ENCODE data around the gene ANKRD23.
A peak's percentile ranks its signal among the peaks of the same experiment; 100 is the strongest.
"Not testable (repeated sequence)": the region's sequence is repeated elsewhere in the genome, so short reads cannot be mapped to it uniquely, and the experiment has no call there.

Gene ANKRD23

GRCh38 chr2:96843538-96844268 is at the start of gene ANKRD23:
Gene ANKRD23, minus strand, starts transcription at chr2:96844021. Its CDS starts 29 bp downstream, at chr2:96843992.
- no peak for DNase-seq

DNA sequence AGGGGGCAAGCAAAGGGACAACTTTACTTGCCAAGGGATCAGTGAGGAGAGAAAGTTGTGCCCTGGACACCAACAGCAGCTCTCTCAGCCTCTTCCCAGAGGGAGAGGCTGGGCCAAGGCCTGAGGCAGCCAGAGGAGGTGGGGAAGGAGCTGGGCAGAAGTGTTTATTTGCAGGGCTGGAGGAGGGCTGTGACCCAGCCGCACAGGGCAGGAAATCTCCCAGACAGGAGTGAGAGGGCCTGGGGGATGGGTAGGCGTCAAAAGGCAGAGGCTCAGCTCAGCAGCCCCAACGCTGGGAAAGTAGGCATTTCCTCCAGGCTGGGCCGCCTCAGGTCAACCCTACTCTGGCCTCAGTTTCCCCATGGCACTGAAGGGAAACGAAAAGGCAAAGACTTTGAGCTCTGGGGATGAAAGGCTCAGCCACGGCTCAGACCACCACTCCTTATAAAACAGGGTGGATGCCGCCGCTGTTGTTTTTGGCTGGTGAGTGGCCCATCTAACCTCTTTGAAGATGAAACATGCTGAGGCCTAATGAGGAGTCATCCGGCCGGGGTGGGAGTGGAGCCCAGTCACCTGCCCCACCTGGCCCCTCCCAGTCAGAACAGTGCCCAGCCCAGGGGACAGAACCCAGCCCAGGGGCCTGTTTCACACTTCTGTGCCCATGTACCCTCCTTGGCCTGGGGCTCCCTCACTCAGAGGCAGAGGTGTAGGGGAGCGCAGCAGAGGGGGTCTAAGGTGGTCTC is 47.9 kb upstream of the ANKRD23 start:
- peak; percentile 85 for DNase-seq

GRCh38 chr2:96890726-96891385 is 47.0 kb upstream of the ANKRD23 start:
- DNase-seq: peak; percentile 18

- no peak for DNase-seq
These were observed 46.4 kb upstream of the ANKRD23 start for GRCh38 chr2:96890252-96890651.

GRCh38 chr2:96889502-96889901 is 45.7 kb upstream of the ANKRD23 start:
- not testable (repeated sequence) for DNase-seq

DNA sequence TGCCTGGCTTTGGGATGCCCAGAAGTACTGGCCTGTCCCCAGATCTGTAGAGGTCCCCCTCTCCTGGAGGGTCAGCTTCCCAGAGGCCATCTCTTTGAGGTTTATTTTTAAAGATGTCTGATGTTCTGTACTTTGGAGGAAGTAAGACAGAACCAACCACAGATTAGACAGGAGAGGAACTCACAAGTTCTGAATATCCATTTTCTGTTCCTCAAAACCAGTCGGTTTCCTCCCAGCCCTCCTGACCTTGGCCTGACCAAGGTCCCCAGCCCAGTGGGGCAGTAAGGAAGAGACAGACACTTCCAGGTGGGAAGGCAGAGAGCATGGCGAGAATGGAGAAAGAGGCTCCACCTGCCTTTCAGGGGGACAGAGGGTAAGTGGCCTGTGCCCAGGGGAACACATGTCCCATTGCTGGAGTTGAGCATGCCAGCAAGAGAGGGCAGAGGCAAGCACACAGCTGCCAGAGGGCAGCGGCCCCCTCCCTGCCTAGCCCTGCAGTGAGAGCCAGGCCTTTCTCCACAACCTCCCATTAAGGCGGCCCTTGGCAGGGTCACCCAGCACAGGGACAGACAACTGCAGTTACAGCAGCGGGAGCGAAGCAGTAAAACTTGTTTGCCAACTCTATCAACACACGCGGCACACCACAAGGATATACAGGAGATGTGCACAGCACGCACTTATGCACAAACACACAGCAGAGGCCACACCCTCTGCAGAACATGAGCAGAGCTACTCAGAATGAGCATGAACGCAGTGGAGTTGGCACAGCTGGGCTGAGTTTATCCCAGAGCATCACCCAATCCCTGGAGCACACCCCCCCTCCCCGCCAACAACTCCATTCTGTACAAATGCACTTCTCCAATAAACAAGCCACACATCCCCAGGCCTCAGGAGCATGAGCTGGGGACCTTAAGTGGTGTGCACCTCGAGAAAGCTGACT is 44.5 kb upstream of the ANKRD23 start:
- DNase-seq: peak; percentile 47

GRCh38 chr2:96887493-96888012 is 43.7 kb upstream of the ANKRD23 start:
- DNase-seq: no peak

GRCh38 chr2:96885432-96886347 is 41.9 kb upstream of the ANKRD23 start:
- no peak for DNase-seq

DNA sequence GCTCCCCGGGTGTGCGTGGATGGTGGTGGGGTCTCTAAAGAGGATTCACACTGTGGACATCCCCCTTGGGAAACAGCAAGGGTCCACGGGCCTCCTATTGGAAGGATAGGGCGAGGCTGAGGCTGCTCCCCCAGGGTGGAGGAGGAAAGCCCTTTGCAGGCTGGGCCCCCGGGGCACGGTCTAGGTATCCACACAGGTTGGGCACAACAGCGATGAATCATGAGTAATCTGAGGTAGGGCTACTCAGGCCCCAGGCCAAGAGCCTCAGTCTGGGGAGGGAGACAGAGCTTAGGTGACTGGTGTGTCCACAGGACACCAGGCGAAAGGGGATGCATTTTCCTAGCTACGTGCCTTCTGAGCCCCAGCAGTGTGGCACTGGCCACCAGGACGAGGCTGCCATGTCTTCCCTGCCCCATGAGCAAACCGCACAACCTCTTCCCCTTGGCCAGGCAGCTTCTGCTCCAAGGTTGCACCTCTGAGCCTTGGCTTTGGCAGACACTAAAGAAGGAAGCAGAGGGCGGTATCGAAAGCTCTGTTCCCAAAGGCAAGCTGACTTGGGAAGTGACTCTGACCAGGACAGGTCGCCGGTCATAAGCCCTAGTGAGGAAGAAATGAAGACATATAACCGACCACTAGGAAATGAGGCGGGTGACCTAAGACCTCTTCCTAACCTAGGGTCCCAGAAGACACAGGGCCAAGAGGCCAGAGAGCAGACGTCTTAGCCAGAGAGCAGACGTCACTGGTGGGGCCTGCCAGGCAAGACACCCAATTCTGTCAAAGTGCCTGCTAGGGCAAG is 40.7 kb upstream of the ANKRD23 start:
- DNase-seq: no peak

DNA sequence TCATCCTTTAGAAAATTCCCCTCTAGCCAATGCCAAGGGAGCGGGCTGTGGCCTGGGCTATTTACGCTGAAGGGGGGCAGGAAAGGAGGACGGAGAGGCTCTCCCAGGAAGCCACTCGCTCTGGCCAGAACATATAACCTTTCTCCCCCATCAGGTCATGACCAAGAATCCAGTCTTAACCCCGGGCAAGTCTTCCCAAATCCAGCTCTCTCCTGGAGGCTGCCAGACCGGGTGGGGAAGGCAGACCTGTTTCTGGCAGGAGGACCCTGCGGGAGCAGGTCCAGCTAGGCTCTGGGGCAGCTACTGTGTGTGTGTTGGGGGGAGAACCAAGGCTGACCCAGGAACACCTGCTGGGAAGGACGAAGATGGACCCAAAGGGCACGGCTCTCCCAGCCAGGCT is 39.5 kb upstream of the ANKRD23 start:
- no peak for DNase-seq

DNA sequence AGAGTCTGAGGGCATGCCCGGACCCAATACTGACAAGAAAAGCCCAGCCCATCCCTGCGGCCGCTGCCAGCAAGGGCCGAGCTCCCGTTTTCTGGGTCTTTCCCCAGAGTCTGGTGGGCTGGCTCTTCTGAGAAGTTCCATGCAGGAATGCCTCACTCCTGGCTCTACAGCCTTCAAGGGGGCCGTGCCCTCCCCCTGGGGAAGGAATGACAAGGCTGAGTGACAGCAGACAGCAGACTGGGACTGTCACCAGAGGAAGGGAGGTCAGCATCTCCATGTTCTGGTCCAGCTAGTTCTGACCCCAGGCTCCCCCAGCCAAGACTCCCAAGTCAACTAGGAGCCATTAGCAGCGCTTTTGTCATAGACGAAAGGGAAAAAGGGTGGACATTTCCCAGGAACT is 39.1 kb upstream of the ANKRD23 start:
- no peak for DNase-seq

DNA sequence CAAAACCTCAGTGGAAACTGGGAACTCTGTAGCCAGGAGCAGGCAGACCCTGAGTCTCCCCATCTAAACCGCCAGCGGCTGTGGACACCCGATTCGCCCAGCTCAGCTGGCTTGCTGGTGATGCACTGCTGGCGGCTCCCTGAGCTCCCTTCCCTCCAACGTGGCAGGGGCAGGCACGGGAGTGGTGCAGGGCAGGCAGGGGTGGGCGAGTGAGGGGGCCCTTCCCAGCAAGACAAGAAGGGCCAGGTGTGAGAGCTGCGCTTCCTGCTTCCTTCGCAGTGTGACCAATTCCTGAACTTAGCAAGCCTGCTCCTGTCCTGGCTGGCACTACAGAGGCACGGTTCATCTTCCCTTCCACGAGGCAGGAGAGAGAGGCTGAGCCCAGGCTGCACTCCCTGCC is 38.4 kb upstream of the ANKRD23 start:
- no peak for DNase-seq

GRCh38 chr2:96881349-96882195 is 37.8 kb upstream of the ANKRD23 start:
- DNase-seq: no peak

GRCh38 chr2:96880891-96881273 is 37.1 kb upstream of the ANKRD23 start:
- DNase-seq: no peak

- DNase-seq: no peak
These were observed 35.8 kb upstream of the ANKRD23 start for GRCh38 chr2:96879545-96880040.

DNA sequence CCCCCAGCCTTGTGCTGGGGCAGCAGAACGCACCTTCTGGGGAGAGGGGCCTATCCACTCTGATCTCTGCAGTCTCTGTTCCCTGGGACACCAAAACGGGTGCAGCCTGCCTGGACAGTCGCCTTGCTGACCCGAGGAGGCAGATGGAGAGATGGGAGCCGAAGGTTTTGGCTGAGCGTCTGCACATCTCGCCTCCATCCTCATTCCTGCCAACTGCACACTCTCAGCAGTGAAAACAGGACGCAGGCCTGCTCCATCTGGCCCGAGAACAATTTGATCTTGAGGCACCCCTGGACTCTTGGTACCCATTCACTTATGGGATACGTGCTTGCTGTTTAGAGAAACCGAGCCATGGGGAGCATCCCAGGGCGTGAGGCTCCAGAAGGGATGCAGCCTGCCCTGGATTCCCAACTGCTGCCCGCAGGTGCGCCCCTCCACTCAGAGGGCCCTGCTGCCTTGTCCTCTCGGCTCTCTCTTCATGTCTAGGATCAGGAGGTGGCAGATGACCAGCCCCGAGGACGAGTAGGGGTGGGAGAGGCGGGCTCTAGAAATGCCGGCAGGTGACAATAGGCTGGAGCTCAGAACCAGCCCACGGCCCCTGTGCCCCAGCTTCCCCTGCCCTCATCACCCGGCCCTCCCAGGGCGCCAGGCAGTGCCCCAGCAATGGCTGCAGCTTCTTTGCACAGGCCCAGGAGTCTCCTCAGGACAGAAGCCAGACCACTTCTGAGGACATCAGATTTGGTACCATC is 35.1 kb upstream of the ANKRD23 start:
- DNase-seq: no peak

GRCh38 chr2:96878171-96878570 is 34.4 kb upstream of the ANKRD23 start:
- DNase-seq: no peak

DNA sequence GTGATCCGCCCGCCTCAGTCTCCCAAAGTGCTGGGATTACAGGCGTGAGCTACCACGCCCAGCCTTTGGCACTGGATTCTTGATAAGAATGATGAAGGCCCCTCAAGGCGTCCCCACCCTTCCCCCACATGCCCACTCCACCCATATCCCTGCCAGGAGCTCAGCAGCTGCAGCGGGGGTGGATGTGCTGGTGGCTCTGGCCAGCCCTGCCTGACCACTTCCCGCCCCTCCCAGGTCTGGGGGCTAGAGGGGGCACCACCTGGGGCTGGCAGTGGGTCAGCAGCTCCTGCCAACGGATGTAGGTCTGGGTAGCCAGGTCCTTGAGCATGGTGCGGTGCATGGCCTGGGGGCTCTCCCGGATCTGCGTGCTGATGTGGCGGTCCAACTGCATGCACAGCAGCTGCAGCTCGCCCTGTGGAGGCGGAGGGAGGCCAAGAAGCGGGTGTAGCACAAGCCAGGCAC is 33.8 kb upstream of the ANKRD23 start:
- DNase-seq: no peak

Data from CD4-positive, alpha-beta T cell treated with Interleukin-17A for 4 hours (primary cell).